PFSK-1 (cell line): ENCODE measurements around the gene APCDD1.

ENCODE experiments used
- SIN3A ChIP-seq: IDR thresholded peaks from 2 replicates; pipeline ENCODE4 v1.6.1; 2012; ENCODE audit warnings: mild to moderate bottlenecking, low read length, moderate library complexity, borderline replicate concordance; ENCODE audit not compliant: insufficient read depth
- TF ChIP-seq, protein P1 (sequence below), 2 experiments: IDR thresholded peaks; 2 replicates each; pipeline versions ENCODE4 v1.6.1 to v1.8.0; 2011 to 2012; ENCODE audit warnings: low read depth in 2 of 2, low read length in 2 of 2, control low read depth in 1 of 2, inconsistent platforms in 1 of 2, mild to moderate bottlenecking in 1 of 2, moderate library complexity in 1 of 2; ENCODE audit not compliant: insufficient read depth in 1 of 2

DNA sequence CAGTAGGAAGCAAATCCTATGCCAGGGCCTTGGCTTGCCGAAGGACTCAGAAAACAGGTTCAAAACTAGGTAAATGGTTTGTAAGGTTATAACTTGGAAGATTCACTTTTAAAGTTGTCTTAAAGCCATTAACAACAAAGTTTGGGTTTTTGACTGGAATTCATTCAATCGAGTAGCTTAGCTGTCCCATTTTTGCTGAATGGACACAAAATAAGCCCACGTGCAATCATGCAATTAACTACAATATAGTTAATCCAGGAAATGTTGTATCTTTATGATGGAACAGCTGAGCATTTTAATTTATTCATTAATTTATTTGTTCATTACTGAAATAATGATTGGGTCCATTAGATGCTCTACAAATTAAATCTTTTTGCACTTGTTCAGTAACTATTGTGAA lies 18.3 kb upstream of the APCDD1 start:
- no peak for TF ChIP-seq SIN3A
- TF ChIP-seq, protein P1, sequence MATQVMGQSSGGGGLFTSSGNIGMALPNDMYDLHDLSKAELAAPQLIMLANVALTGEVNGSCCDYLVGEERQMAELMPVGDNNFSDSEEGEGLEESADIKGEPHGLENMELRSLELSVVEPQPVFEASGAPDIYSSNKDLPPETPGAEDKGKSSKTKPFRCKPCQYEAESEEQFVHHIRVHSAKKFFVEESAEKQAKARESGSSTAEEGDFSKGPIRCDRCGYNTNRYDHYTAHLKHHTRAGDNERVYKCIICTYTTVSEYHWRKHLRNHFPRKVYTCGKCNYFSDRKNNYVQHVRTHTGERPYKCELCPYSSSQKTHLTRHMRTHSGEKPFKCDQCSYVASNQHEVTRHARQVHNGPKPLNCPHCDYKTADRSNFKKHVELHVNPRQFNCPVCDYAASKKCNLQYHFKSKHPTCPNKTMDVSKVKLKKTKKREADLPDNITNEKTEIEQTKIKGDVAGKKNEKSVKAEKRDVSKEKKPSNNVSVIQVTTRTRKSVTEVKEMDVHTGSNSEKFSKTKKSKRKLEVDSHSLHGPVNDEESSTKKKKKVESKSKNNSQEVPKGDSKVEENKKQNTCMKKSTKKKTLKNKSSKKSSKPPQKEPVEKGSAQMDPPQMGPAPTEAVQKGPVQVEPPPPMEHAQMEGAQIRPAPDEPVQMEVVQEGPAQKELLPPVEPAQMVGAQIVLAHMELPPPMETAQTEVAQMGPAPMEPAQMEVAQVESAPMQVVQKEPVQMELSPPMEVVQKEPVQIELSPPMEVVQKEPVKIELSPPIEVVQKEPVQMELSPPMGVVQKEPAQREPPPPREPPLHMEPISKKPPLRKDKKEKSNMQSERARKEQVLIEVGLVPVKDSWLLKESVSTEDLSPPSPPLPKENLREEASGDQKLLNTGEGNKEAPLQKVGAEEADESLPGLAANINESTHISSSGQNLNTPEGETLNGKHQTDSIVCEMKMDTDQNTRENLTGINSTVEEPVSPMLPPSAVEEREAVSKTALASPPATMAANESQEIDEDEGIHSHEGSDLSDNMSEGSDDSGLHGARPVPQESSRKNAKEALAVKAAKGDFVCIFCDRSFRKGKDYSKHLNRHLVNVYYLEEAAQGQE (IDR thresholded peaks at IDR 0.05; ENCODE audit: insufficient read depth in 1 of 2, low read depth in 2 of 2, low read length in 2 of 2), result no peak
